Measurements from ENCODE around the gene CTXN2.

GRCh38 chr15:48182749-48183148 lies 8.7 kb upstream of the CTXN2 start:
- no peak for TF ChIP-seq CTCF (IDR thresholded peaks at IDR 0.05; ENCODE audit: low read length)
- no peak for TF ChIP-seq EZH2phosphoT487 (IDR thresholded peaks at IDR 0.05; ENCODE audit: low read length)
- no peak for TF ChIP-seq EZH2 (optimal IDR thresholded peaks at IDR 0.05; ENCODE audit: low read depth, low read length)

All from MM.1S (cell line).